IPS DF 6.9 (cell line): Measurements from ENCODE around the gene PBX2.
"Not testable (repeated sequence)": the region's sequence is repeated elsewhere in the genome, so short reads cannot be mapped to it uniquely, and the experiment has no call there.

Source experiments
- DNase-seq: peaks from one replicate; pipeline ENCODE4 v3.0.0-alpha.2; 2013; ENCODE audit warnings: low read depth, low spot score
- H3K27ac ChIP-seq: one replicate; pipeline ENCODE4 v1.5.1; 2013; ENCODE audit warnings: low read length, control low read depth
- H3K27me3 ChIP-seq: 2 replicates; pipeline ENCODE4 v1.6.1; 2013; ENCODE audit warnings: mild to moderate bottlenecking, low read length; ENCODE audit not compliant: control insufficient read depth, insufficient read depth
- H3K36me3 ChIP-seq: 2 replicates; pipeline ENCODE4 v1.6.1; 2013; ENCODE audit warnings: low read length; ENCODE audit not compliant: control insufficient read depth, insufficient read depth
- H3K4me1 ChIP-seq: 2 replicates; pipeline ENCODE4 v1.6.1; 2013; ENCODE audit warnings: low read length; ENCODE audit not compliant: control insufficient read depth, insufficient read depth
- H3K4me3 ChIP-seq: 2 replicates; pipeline ENCODE4 v1.5.1; 2013; ENCODE audit warnings: mild to moderate bottlenecking, low read length
- H3K9me3 ChIP-seq: 2 replicates; pipeline ENCODE4 v1.6.1; 2013; ENCODE audit warnings: low read length, inconsistent platforms; ENCODE audit not compliant: control insufficient read depth, insufficient read depth
- WGBS: extraction: QIAGEN DNeasy Blood & Tissue Kit; methylation state at CpG from one replicate; pipeline ENCODE4 v1.1.7; 2013; ENCODE audit warnings: mixed read lengths, missing lambda C conversion rate; ENCODE audit not compliant: insufficient read length, insufficient coverage; 5-methylcytosine and 5-hydroxymethylcytosine counted together

Gene PBX2

GRCh38 chr6:32187009-32187709 is 2.8 kb downstream of the PBX2 start:
- WGBS = no CpG with 5 or more reads among the region's 12 CpGs
- H3K4me3 ChIP-seq = no peak overlapping the region
- peaks cover 10% of the 10 kb centered on the region for H3K4me1 ChIP-seq
- H3K27ac ChIP-seq = no peak overlapping the region
- H3K36me3 ChIP-seq = peaks cover 17% of the 10 kb centered on the region
- H3K27me3 ChIP-seq = no peaks in the 10 kb centered on the region
- H3K9me3 ChIP-seq = no peaks in the 10 kb centered on the region
- DNase-seq = no peak

- not testable (repeated sequence) for H3K4me1 ChIP-seq, H3K27ac ChIP-seq, DNase-seq, H3K4me3 ChIP-seq, H3K9me3 ChIP-seq, H3K27me3 ChIP-seq
- peaks cover 19% of the 10 kb centered on the region for H3K36me3 ChIP-seq
- WGBS = no CpG with 5 or more reads among the region's 10 CpGs
Observed at GRCh38 chr6:32186151-32186840, 3.7 kb downstream of the PBX2 start.

- H3K36me3 ChIP-seq = peaks cover 22% of the 10 kb centered on the region
- not testable (repeated sequence) for H3K4me1 ChIP-seq, H3K27ac ChIP-seq, H3K9me3 ChIP-seq, H3K4me3 ChIP-seq, H3K27me3 ChIP-seq, DNase-seq
- WGBS = no CpG with 5 or more reads among the region's 11 CpGs
Observed at GRCh38 chr6:32185681-32186131, 4.3 kb downstream of the PBX2 start.

GRCh38 chr6:32184084-32184640 is 5.8 kb downstream of the PBX2 start, which contains the start of gene AGER:
Gene AGER, minus strand, starts transcription at chr6:32184253. Its CDS starts 31 bp downstream, at chr6:32184222.
- no peak within 1 kb of the TSS for H3K27ac ChIP-seq
- no peak within 1 kb of the TSS for H3K4me3 ChIP-seq
- H3K9me3 ChIP-seq = no peaks in the 10 kb centered on the region
- no CpG with 5 or more reads among the region's 6 CpGs for WGBS
- H3K36me3 ChIP-seq = peaks cover 22% of the 10 kb centered on the region
- H3K4me1 ChIP-seq = peaks cover 4% of the 10 kb centered on the region
- DNase-seq = no peak
- no peaks in the 10 kb centered on the region for H3K27me3 ChIP-seq

GRCh38 chr6:32183483-32184083 is 6.4 kb downstream of the PBX2 start:
- no CpG with 5 or more reads among the region's 15 CpGs for WGBS
- Histone ChIP-seq H3K4me1 (peaks cover 2% of the 10 kb centered on the region; the same call in 1 of the 2 replicates), H3K36me3 (peaks cover 22% of the 10 kb centered on the region)

GRCh38 chr6:32183030-32183429 is 7.0 kb downstream of the PBX2 start:
- Histone ChIP-seq H3K4me1 (peaks cover 2% of the 10 kb centered on the region; the same call in 1 of the 2 replicates), H3K36me3 (peaks cover 21% of the 10 kb centered on the region), H3K27me3 (no peaks in the 10 kb centered on the region), H3K27ac (no peak overlapping the region), H3K4me3 (no peak overlapping the region), H3K9me3 (no peaks in the 10 kb centered on the region)
- no CpG with 5 or more reads among the region's 3 CpGs for WGBS
- DNase-seq = no peak

More at GRCh38 chr6:32183483-32184083, 6.4 kb downstream of the PBX2 start:
- DNase-seq = no peak
- Histone ChIP-seq H3K27me3 (no peaks in the 10 kb centered on the region), H3K9me3 (no peaks in the 10 kb centered on the region), H3K4me3 (no peak overlapping the region), H3K27ac (no peak overlapping the region)

- Histone ChIP-seq H3K27ac (no peak overlapping the region), H3K36me3 (peaks cover 17% of the 10 kb centered on the region), H3K27me3 (no peaks in the 10 kb centered on the region), H3K4me1 (peaks cover 2% of the 10 kb centered on the region; the same call in 1 of the 2 replicates), H3K9me3 (no peaks in the 10 kb centered on the region), H3K4me3 (no peak overlapping the region)
- no peak for DNase-seq
- no CpG with 5 or more reads among the region's 10 CpGs for WGBS
Observed at GRCh38 chr6:32182555-32182981, 7.4 kb downstream of the PBX2 start.

GRCh38 chr6:32181915-32182529 is 8.0 kb downstream of the PBX2 start:
- WGBS = no CpG with 5 or more reads among the region's 10 CpGs
- peaks cover 15% of the 10 kb centered on the region for H3K36me3 ChIP-seq
- H3K27me3 ChIP-seq = no peaks in the 10 kb centered on the region
- H3K4me1 ChIP-seq = peaks cover 2% of the 10 kb centered on the region
- H3K27ac ChIP-seq = no peak overlapping the region
- H3K4me3 ChIP-seq = no peak overlapping the region
- no peak for DNase-seq
- no peaks in the 10 kb centered on the region for H3K9me3 ChIP-seq

GRCh38 chr6:32181148-32181702 is 8.8 kb downstream of the PBX2 start:
- no CpG with 5 or more reads among the region's 15 CpGs for WGBS
- Histone ChIP-seq H3K4me3 (no peak overlapping the region), H3K27ac (no peak overlapping the region), H3K9me3 (no peaks in the 10 kb centered on the region), H3K36me3 (peaks cover 8% of the 10 kb centered on the region), H3K27me3 (no peaks in the 10 kb centered on the region), H3K4me1 (peaks cover 2% of the 10 kb centered on the region)
- no peak for DNase-seq
